ENCODE data around the gene CNOT6L. TPM values are rescaled to one million over a fixed set of nuclear protein-coding genes. Genes with fewer than 3 reads are reported as not detected.
"Not testable (repeated sequence)": the region's sequence is repeated elsewhere in the genome, so short reads cannot be mapped to it uniquely, and the experiment has no call there.

The CNOT6L gene
- total RNA-seq, 3 donors from 2014 or later (not counting 1 experiment from before 2014, with no cell fraction given): 172 to 237 (median 193) TPM

- no peaks in the 10 kb centered on the region for H3K27me3 Mint-ChIP-seq (ENCODE audit: low read depth in 2 of 2)
- intact Hi-C loops (cut with micrococcal nuclease): loop anchor here (5.0 kb wide), 2 partner anchors 35 kb away; partner anchors contain the start of gene CNOT6L
- H3K27ac ChIP-seq (ENCODE audit: low read length): peak overlapping the region; percentile 2
Measured at GRCh38 chr4:77782102-77782835, 36.9 kb downstream of the CNOT6L start.

GRCh38 chr4:77780762-77781161 lies 38.4 kb downstream of the CNOT6L start:
- H3K27ac Mint-ChIP-seq: peak overlapping the region; percentile 53 to 86
- not testable (repeated sequence) for ATAC-seq

More at GRCh38 chr4:77782102-77782835, 36.9 kb downstream of the CNOT6L start:
- Mint-ChIP-seq H3K27ac (peak overlapping the region; percentile 77 to 86), H3K4me1 (peaks cover 68 to 72% of the 10 kb centered on the region in 2 donors), H3K9me3 (no peaks in the 10 kb centered on the region), H3K4me3 (peak overlapping the region; percentile 35), H3K36me3 (no peaks in the 10 kb centered on the region)
- Histone ChIP-seq H3K4me3 (ENCODE audit: low read length) (no peak overlapping the region), H3K36me3 (ENCODE audit: control insufficient read depth, insufficient read depth, low read length) (no peaks in the 10 kb centered on the region), H3K4me1 (ENCODE audit: control insufficient read depth, insufficient read depth, low read length) (peaks cover 15% of the 10 kb centered on the region), H3K27me3 (ENCODE audit: control insufficient read depth, insufficient read depth, low read length) (no peaks in the 10 kb centered on the region), H3K9me3 (ENCODE audit: control insufficient read depth, insufficient read depth, low read length) (no peaks in the 10 kb centered on the region)
- 100% methylated on average over 1 of the region's 1 CpG for WGBS (ENCODE audit: insufficient coverage)
- DNase-seq (no peak), ATAC-seq (no peak)
- TF ChIP-seq, protein P1, sequence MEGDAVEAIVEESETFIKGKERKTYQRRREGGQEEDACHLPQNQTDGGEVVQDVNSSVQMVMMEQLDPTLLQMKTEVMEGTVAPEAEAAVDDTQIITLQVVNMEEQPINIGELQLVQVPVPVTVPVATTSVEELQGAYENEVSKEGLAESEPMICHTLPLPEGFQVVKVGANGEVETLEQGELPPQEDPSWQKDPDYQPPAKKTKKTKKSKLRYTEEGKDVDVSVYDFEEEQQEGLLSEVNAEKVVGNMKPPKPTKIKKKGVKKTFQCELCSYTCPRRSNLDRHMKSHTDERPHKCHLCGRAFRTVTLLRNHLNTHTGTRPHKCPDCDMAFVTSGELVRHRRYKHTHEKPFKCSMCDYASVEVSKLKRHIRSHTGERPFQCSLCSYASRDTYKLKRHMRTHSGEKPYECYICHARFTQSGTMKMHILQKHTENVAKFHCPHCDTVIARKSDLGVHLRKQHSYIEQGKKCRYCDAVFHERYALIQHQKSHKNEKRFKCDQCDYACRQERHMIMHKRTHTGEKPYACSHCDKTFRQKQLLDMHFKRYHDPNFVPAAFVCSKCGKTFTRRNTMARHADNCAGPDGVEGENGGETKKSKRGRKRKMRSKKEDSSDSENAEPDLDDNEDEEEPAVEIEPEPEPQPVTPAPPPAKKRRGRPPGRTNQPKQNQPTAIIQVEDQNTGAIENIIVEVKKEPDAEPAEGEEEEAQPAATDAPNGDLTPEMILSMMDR (IDR thresholded peaks at IDR 0.05): no peak

GRCh38 chr4:77777135-77777807 lies 41.9 kb downstream of the CNOT6L start:
- H3K4me3 Mint-ChIP-seq: peak overlapping the region; percentile 55
- H3K27me3 ChIP-seq (ENCODE audit: control insufficient read depth, insufficient read depth, low read length): no peaks in the 10 kb centered on the region
- H3K27ac Mint-ChIP-seq: peak overlapping the region; percentile 72 to 78
- no peaks in the 10 kb centered on the region for H3K27me3 Mint-ChIP-seq (ENCODE audit: low read depth in 2 of 2)
- no peaks in the 10 kb centered on the region for H3K9me3 Mint-ChIP-seq
- intact Hi-C loops (cut with micrococcal nuclease): no loop called here
- H3K4me3 ChIP-seq (ENCODE audit: low read length): no peak overlapping the region
- WGBS (ENCODE audit: insufficient coverage): 0% methylated on average over 1 of the region's 1 CpG
- no peak for DNase-seq
- no peaks in the 10 kb centered on the region for H3K36me3 Mint-ChIP-seq
- H3K9me3 ChIP-seq (ENCODE audit: control insufficient read depth, insufficient read depth, low read length): no peaks in the 10 kb centered on the region
- H3K4me1 Mint-ChIP-seq: peaks cover 62 to 66% of the 10 kb centered on the region in 2 donors
- H3K4me1 ChIP-seq (ENCODE audit: control insufficient read depth, insufficient read depth, low read length): peaks cover 9% of the 10 kb centered on the region
- peaks cover 28% of the 10 kb centered on the region for H3K36me3 ChIP-seq (ENCODE audit: control insufficient read depth, insufficient read depth, low read length)
- TF ChIP-seq, protein P1 (IDR thresholded peaks at IDR 0.05): no peak
- peak in 2 of 3 donors; percentile 49 to 50 for ATAC-seq
- no peak overlapping the region for H3K27ac ChIP-seq (ENCODE audit: low read length)

More at GRCh38 chr4:77780762-77781161, 38.4 kb downstream of the CNOT6L start:
- H3K36me3 Mint-ChIP-seq; H3K27me3 ChIP-seq (ENCODE audit: control insufficient read depth, insufficient read depth, low read length); H3K27me3 Mint-ChIP-seq (ENCODE audit: low read depth in 2 of 2); H3K9me3 Mint-ChIP-seq; H3K4me3 ChIP-seq (ENCODE audit: low read length); H3K36me3 ChIP-seq (ENCODE audit: control insufficient read depth, insufficient read depth, low read length); DNase-seq; H3K9me3 ChIP-seq (ENCODE audit: control insufficient read depth, insufficient read depth, low read length); H3K27ac ChIP-seq (ENCODE audit: low read length): not testable (repeated sequence)
- intact Hi-C loops (cut with micrococcal nuclease): loop anchor here (5.0 kb wide), 2 partner anchors 33 to 37 kb away; partner anchors contain the start of gene CNOT6L
- Mint-ChIP-seq H3K4me3 (peak overlapping the region; percentile 14), H3K4me1 (peaks cover 74 to 78% of the 10 kb centered on the region in 2 donors)
- WGBS (ENCODE audit: insufficient coverage): 100% methylated on average over 2 of the region's 2 CpGs
- peaks cover 15% of the 10 kb centered on the region for H3K4me1 ChIP-seq (ENCODE audit: control insufficient read depth, insufficient read depth, low read length)
